IMR-90 (cell line): ENCODE data around the gene APOC1. TPM values are rescaled to one million over a fixed set of nuclear protein-coding genes. Genes with fewer than 3 reads are reported as not detected.
A peak's percentile ranks its signal among the peaks of the same experiment; 100 is the strongest.

Experiments
- ATAC-seq: fragments of 200-7000 bp; cut with Tn5 transposase; 2 replicates; pipeline ENCODE4 v1.9.1; 2020; ENCODE audit warnings: low read depth, mild to moderate bottlenecking, moderate library complexity
- BruUV-seq: library from RNA; stranded (reverse); fragments of 400-500 nt; replicated peaks from 2 replicates; lab custom pipeline; 2021; lab: Mats Ljungman, UMichigan
- CTCF ChIA-PET: fragments of 300-600 bp; formaldehyde crosslinking; extraction: SDS; loops from one replicate; lab custom pipeline; 2021; ENCODE audit warnings: antibody characterized with exemption; lab: Yijun Ruan, JAX
- POLR2A ChIA-PET: fragments of 300-600 bp; sonication (Branson Sonifier 250); formaldehyde crosslinking; loops from one replicate; lab custom pipeline; 2022; ENCODE audit warnings: antibody characterized with exemption; ENCODE audit not compliant: unreplicated experiment; lab: Charles Lee
- DNase-seq: peaks from one replicate; pipeline ENCODE4 v3.0.0; 2013
- H2AFZ ChIP-seq: replicated peaks from 2 replicates; pipeline ENCODE3; 2013; ENCODE audit warnings: low read length, mild to moderate bottlenecking; ENCODE audit not compliant: poor library complexity
- H2AK5ac ChIP-seq: 2 replicates; pipeline ENCODE4 v1.6.1; 2013; ENCODE audit warnings: low read depth, low read length, inconsistent platforms
- H2AK9ac ChIP-seq: replicated peaks from 2 replicates; pipeline ENCODE3; 2013; ENCODE audit warnings: mild to moderate bottlenecking, low read depth, low read length, moderate library complexity; ENCODE audit not compliant: poor library complexity
- H2BK120ac ChIP-seq: 2 replicates; pipeline ENCODE4 v1.6.1; 2013; ENCODE audit warnings: low read depth, low read length, inconsistent platforms
- H2BK15ac ChIP-seq: 3 replicates; pipeline ENCODE4 v1.6.1; 2013; ENCODE audit warnings: low read depth, low read length, inconsistent platforms
- H2BK20ac ChIP-seq: 2 replicates; pipeline ENCODE4 v1.6.1; 2013; ENCODE audit warnings: low read depth, mild to moderate bottlenecking, inconsistent platforms, low read length, moderate library complexity
- H2BK5ac ChIP-seq: 2 replicates; pipeline ENCODE4 v1.6.1; 2013; ENCODE audit warnings: mild to moderate bottlenecking, low read depth, low read length, inconsistent platforms; ENCODE audit not compliant: poor library complexity, severe bottlenecking
- H3K14ac ChIP-seq: replicated peaks from 2 replicates; pipeline ENCODE4 v1.6.1; 2013; ENCODE audit warnings: low read depth, low read length, inconsistent platforms
- H3K18ac ChIP-seq: 2 replicates; pipeline ENCODE4 v1.6.1; 2013; ENCODE audit warnings: low read depth, low read length, control low read depth
- H3K23ac ChIP-seq: 2 replicates; pipeline ENCODE4 v1.6.1; 2013; ENCODE audit warnings: low read depth, low read length, inconsistent platforms
- H3K27ac ChIP-seq: 2 replicates; pipeline ENCODE4 v1.5.1; 2013; ENCODE audit warnings: mild to moderate bottlenecking, control low read depth, low read length; ENCODE audit not compliant: insufficient read depth
- H3K27me3 ChIP-seq: 2 replicates; pipeline ENCODE4 v1.6.1; 2013; ENCODE audit warnings: low read length; ENCODE audit not compliant: control insufficient read depth, insufficient read depth
- H3K36me3 ChIP-seq: 2 replicates; pipeline ENCODE4 v1.6.1; 2013; ENCODE audit warnings: low read length, mixed read lengths; ENCODE audit not compliant: control insufficient read depth, insufficient read depth
- H3K4ac ChIP-seq: 2 replicates; pipeline ENCODE4 v1.6.1; 2013; ENCODE audit warnings: low read depth, low read length, inconsistent platforms
- H3K4me1 ChIP-seq: 2 replicates; pipeline ENCODE4 v1.6.1; 2013; ENCODE audit warnings: low read length, mixed read lengths; ENCODE audit not compliant: control insufficient read depth, insufficient read depth
- H3K4me2 ChIP-seq: 2 replicates; pipeline ENCODE4 v1.6.1; 2013; ENCODE audit warnings: low read depth, mild to moderate bottlenecking, control low read depth, low read length, moderate library complexity
- H3K4me3 ChIP-seq: 2 replicates; pipeline ENCODE4 v1.5.1; 2013; ENCODE audit warnings: low read depth, mild to moderate bottlenecking, control low read depth, low read length, moderate library complexity; ENCODE audit not compliant: insufficient read depth
- H3K56ac ChIP-seq: 2 replicates; pipeline ENCODE4 v1.6.1; 2013; ENCODE audit warnings: low read length, inconsistent platforms; ENCODE audit not compliant: insufficient read depth; ENCODE audit errors: extremely low read depth
- H3K79me1 ChIP-seq, 2 experiments: 2 replicates each; pipeline ENCODE4 v1.6.1; 2013; ENCODE audit warnings: low read length in 2 of 2, inconsistent platforms in 1 of 2, low read depth in 1 of 2
- H3K9ac ChIP-seq: 2 replicates; pipeline ENCODE4 v1.6.1; 2013; ENCODE audit warnings: low read depth, low read length, control low read depth
- H3K9me1 ChIP-seq: 2 replicates; pipeline ENCODE4 v1.6.1; 2013; ENCODE audit warnings: low read length, inconsistent platforms; ENCODE audit not compliant: insufficient read depth
- H3K9me3 ChIP-seq: 2 replicates; pipeline ENCODE4 v1.6.1; 2013; ENCODE audit warnings: low read length; ENCODE audit not compliant: control insufficient read depth, insufficient read depth
- H4K20me1 ChIP-seq: 2 replicates; pipeline ENCODE4 v1.6.1; 2013; ENCODE audit warnings: low read length, inconsistent platforms; ENCODE audit not compliant: insufficient read depth
- H4K5ac ChIP-seq: 2 replicates; pipeline ENCODE4 v1.6.1; 2013; ENCODE audit warnings: mild to moderate bottlenecking, low read depth, low read length, control low read depth
- H4K8ac ChIP-seq, 2 experiments: 2 replicates each; pipeline ENCODE4 v1.6.1; 2013; ENCODE audit warnings: low read depth in 2 of 2, low read length in 2 of 2, control low read depth in 1 of 2, inconsistent platforms in 1 of 2
- H4K91ac ChIP-seq: 2 replicates; pipeline ENCODE4 v1.6.1; 2013; ENCODE audit warnings: low read depth, low read length, inconsistent platforms; ENCODE audit not compliant: insufficient read depth
- BHLHE40 ChIP-seq: fragments of 150-350 bp; IDR thresholded peaks from 2 replicates; pipeline ENCODE4 v1.6.1; 2016; ENCODE audit warnings: mild to moderate bottlenecking, low read depth, low read length
- CEBPB ChIP-seq: IDR thresholded peaks from 2 replicates; pipeline ENCODE4 v1.6.1; 2012; ENCODE audit warnings: low read depth, low read length, improper control_type of control experiment
- CHD1 ChIP-seq: IDR thresholded peaks from 2 replicates; pipeline ENCODE4 v1.6.1; 2012; ENCODE audit warnings: low read depth, low read length, improper control_type of control experiment
- CTCF ChIP-seq: conservative IDR thresholded peaks from 2 replicates; pipeline ENCODE4 v1.5.1; 2012; ENCODE audit warnings: mild to moderate bottlenecking, low read depth, low read length, improper control_type of control experiment
- ELK1 ChIP-seq: fragments of 150-350 bp; IDR thresholded peaks from 2 replicates; pipeline ENCODE4 v1.6.1; 2016; ENCODE audit warnings: low read depth, mild to moderate bottlenecking, low read length, moderate library complexity, borderline replicate concordance
- FOS ChIP-seq: fragments of 150-350 bp; IDR thresholded peaks from 2 replicates; pipeline ENCODE4 v1.6.1; 2016; ENCODE audit warnings: low read depth, low read length
- MAFK ChIP-seq: IDR thresholded peaks from 2 replicates; pipeline ENCODE4 v1.6.1; 2012; ENCODE audit warnings: low read depth, low read length, improper control_type of control experiment
- MAZ ChIP-seq: IDR thresholded peaks from 2 replicates; pipeline ENCODE4 v1.6.1; 2012; ENCODE audit warnings: low read depth, mild to moderate bottlenecking, low read length, improper control_type of control experiment, moderate library complexity, borderline replicate concordance
- MXI1 ChIP-seq: IDR thresholded peaks from 2 replicates; pipeline ENCODE4 v1.6.1; 2012; ENCODE audit warnings: low read depth, mild to moderate bottlenecking, low read length, moderate library complexity, borderline replicate concordance
- NFE2L2 ChIP-seq: fragments of 150-350 bp; IDR thresholded peaks from 2 replicates; pipeline ENCODE4 v1.6.1; 2016; ENCODE audit warnings: low read depth, mild to moderate bottlenecking, low read length
- POLR2A ChIP-seq: IDR thresholded peaks from 2 replicates; pipeline ENCODE4 v1.6.1; 2012; ENCODE audit warnings: mild to moderate bottlenecking, low read depth, low read length
- RAD21 ChIP-seq: IDR thresholded peaks from 2 replicates; pipeline ENCODE4 v1.6.1; 2012; ENCODE audit warnings: low read length, improper control_type of control experiment
- RCOR1 ChIP-seq: IDR thresholded peaks from 2 replicates; pipeline ENCODE4 v1.6.1; 2012; ENCODE audit warnings: mild to moderate bottlenecking, low read length, improper control_type of control experiment; ENCODE audit not compliant: insufficient replicate concordance
- RFX5 ChIP-seq: IDR thresholded peaks from 2 replicates; pipeline ENCODE4 v1.8.0; 2012; ENCODE audit warnings: low read depth, mild to moderate bottlenecking, low read length, moderate library complexity
- SMC3 ChIP-seq: fragments of 150-350 bp; IDR thresholded peaks from 2 replicates; pipeline ENCODE4 v1.6.1; 2016; ENCODE audit warnings: low read depth, mild to moderate bottlenecking, antibody characterized with exemption, low read length, moderate library complexity
- USF2 ChIP-seq: fragments of 150-350 bp; IDR thresholded peaks from 2 replicates; pipeline ENCODE4 v1.6.1; 2017; ENCODE audit warnings: mild to moderate bottlenecking, antibody characterized with exemption, low read length, low read depth
- WGBS, 2 experiments: methylation state at CpG; one replicate each; pipeline versions ENCODE4 v1.1.5 to v1.1.7; 2013; ENCODE audit warnings: missing lambda C conversion rate in 2 of 2; ENCODE audit not compliant: insufficient read length in 1 of 2; ENCODE audit errors: extremely low coverage in 2 of 2; 5-methylcytosine and 5-hydroxymethylcytosine counted together
- dilution Hi-C: fragments of 300-500 bp; cut with HindIII; formaldehyde crosslinking; loops from one replicate; pipeline ENCODE4 v1.14.3; 2018; ENCODE audit warnings: low sequenced_read_pairs; ENCODE audit not compliant: unreplicated experiment
- in situ Hi-C: fragments of 300-500 bp; cut with MboI; formaldehyde crosslinking; loops from 3 replicates; pipeline ENCODE4 v1.14.3; 2019; ENCODE audit warnings: low sequenced_read_pairs, inconsistent platforms, mixed read lengths
- intact Hi-C: fragments of 100-400 bp; cut with micrococcal nuclease; formaldehyde crosslinking; loops from 2 replicates; pipeline ENCODE4 v1.10.0; 2022
- polyA plus RNA-seq, 3 experiments: library from polyadenylated mRNA; depleted of rRNA; stranded (reverse); fragments of >200 nt; gene quantifications; 2 replicates each; pipeline ENCODE4 v1.2.3, GENCODE V29; 2012; ENCODE audit warnings: low replicate concordance in 1 of 3
- total RNA-seq: library from RNA; depleted of rRNA; stranded (reverse); fragments of >200 nt; gene quantifications from 2 replicates; pipeline ENCODE4 v1.2.3, GENCODE V29; 2012

APOC1 gene
- total and polyA plus RNA-seq, 2 of the 4 experiments (the other 2 are of a cell fraction), result 1.1 TPM; not detected in 1

GRCh38 chr19:44893332-44894051 is 20.9 kb upstream of the APOC1 start:
- H3K79me1 ChIP-seq, result peaks cover 20 to 43% of the 10 kb centered on the region in 2 experiments
- no peak overlapping the region for H2BK5ac ChIP-seq
- dilution Hi-C loops, result no loop called here
- no peak overlapping the region for H3K56ac ChIP-seq
- no peak overlapping the region for H3K27ac ChIP-seq
- CTCF ChIA-PET, result no interaction called here
- H3K9ac ChIP-seq, result no peak overlapping the region
- intact Hi-C loops, result no loop called here
- H3K18ac ChIP-seq, result no peak overlapping the region
- no peak overlapping the region for H2AK5ac ChIP-seq
- DNase-seq (no peak), ATAC-seq (no peak)
- no peak overlapping the region for H3K4ac ChIP-seq
- H2BK20ac ChIP-seq, result no peak overlapping the region
- no peaks in the 10 kb centered on the region for H3K27me3 ChIP-seq
- peaks cover 4% of the 10 kb centered on the region for H3K4me1 ChIP-seq
- peak overlapping the region; percentile 19 for H2AK9ac ChIP-seq
- H3K23ac ChIP-seq, result no peak overlapping the region
- H4K8ac ChIP-seq, result no peak overlapping the region
- no TSS peak for BruUV-seq
- no peak overlapping the region for H3K4me3 ChIP-seq
- H3K36me3 ChIP-seq, result peaks cover 41% of the 10 kb centered on the region
- no peak overlapping the region for H3K4me2 ChIP-seq
- H2BK15ac ChIP-seq, result no peak overlapping the region
- peaks cover 7% of the 10 kb centered on the region for H3K9me1 ChIP-seq
- POLR2A ChIA-PET, result no interaction called here
- 91% methylated on average over 9 of the region's 18 CpGs; no CpG with 5 or more reads in 1 of the 2 experiments for WGBS, 2 experiments
- in situ Hi-C loops, result no loop called here
- no peak overlapping the region for H3K14ac ChIP-seq
- H4K5ac ChIP-seq, result no peak overlapping the region
- TF ChIP-seq RCOR1, result no peak
- TF ChIP-seq CEBPB, result no peak
- TF ChIP-seq RFX5, result no peak
- TF ChIP-seq SMC3, result no peak
- no peak for TF ChIP-seq BHLHE40
- TF ChIP-seq USF2, result no peak
- TF ChIP-seq FOS, result no peak
- no peak for TF ChIP-seq RAD21
- no peak for TF ChIP-seq MAZ
- TF ChIP-seq MXI1, result no peak
- TF ChIP-seq CHD1, result no peak
- no peak for TF ChIP-seq CTCF
- TF ChIP-seq POLR2A, result no peak
- TF ChIP-seq MAFK, result no peak
- TF ChIP-seq NFE2L2, result no peak
- TF ChIP-seq ELK1, result no peak
- no peak overlapping the region for H4K91ac ChIP-seq
- no peak overlapping the region for H2AFZ ChIP-seq
- H2BK120ac ChIP-seq, result no peak overlapping the region
- no peaks in the 10 kb centered on the region for H3K9me3 ChIP-seq
- H4K20me1 ChIP-seq, result peaks cover 10% of the 10 kb centered on the region
